ENCODE results near the gene ERP27.

- no peak for TF ChIP-seq POLR2AphosphoS5 (IDR thresholded peaks at IDR 0.05; ENCODE audit: low read depth, low read length)
- TF ChIP-seq POLR2A (IDR thresholded peaks at IDR 0.05; ENCODE audit: low read depth, low read length), result no peak
- TF ChIP-seq TAF1 (IDR thresholded peaks at IDR 0.05; ENCODE audit: borderline replicate concordance, low read depth, low read length), result no peak
Observed at GRCh38 chr12:14970473-14970872, 32.1 kb upstream of the ERP27 start.
